Astrocyte of the spinal cord (primary cell): Measurements from ENCODE around the gene NODAL.
A peak's percentile ranks its signal among the peaks of the same experiment; 100 is the strongest.
"Not testable (repeated sequence)": the region's sequence is repeated elsewhere in the genome, so short reads cannot be mapped to it uniquely, and the experiment has no call there.

Source experiments
- DNase-seq: peaks from one replicate; pipeline ENCODE4 v3.0.0; 2011; ENCODE audit warnings: low read depth, low spot score
- H3K4me3 ChIP-seq: 2 replicates; pipeline ENCODE4 v1.5.1; 2011; ENCODE audit warnings: low read depth, mild to moderate bottlenecking, low read length, moderate library complexity
- CTCF ChIP-seq: IDR thresholded peaks from 2 replicates; pipeline ENCODE4 v1.5.1; 2012; ENCODE audit warnings: low read depth, mild to moderate bottlenecking, low read length, inconsistent platforms
- in situ Hi-C: cut with HindIII; loops from 2 replicates; pipeline ENCODE4 v1.10.0; 2017; ENCODE audit warnings: low sequenced_read_pairs

NODAL gene

GRCh38 chr10:70441161-70441894 lies at the start of gene NODAL:
TSS of gene NODAL (minus strand) at chr10:70441681. CDS start at chr10:70441667, 14 bp downstream.
- TF ChIP-seq CTCF: no peak
- peak within 1 kb of the TSS; percentile 5 for H3K4me3 ChIP-seq
- DNase-seq: no peak
- in situ Hi-C loops: no loop called here

- H3K4me3 ChIP-seq: no peak overlapping the region
- in situ Hi-C loops: no loop called here
- no peak for DNase-seq
- TF ChIP-seq CTCF: no peak
Observed at GRCh38 chr10:70490142-70490541, 48.7 kb upstream of the NODAL start.

GRCh38 chr10:70487824-70488223 lies 46.3 kb upstream of the NODAL start:
- DNase-seq: no peak
- in situ Hi-C loops: no loop called here
- no peak for TF ChIP-seq CTCF
- no peak overlapping the region for H3K4me3 ChIP-seq

GRCh38 chr10:70483872-70484271 lies 42.4 kb upstream of the NODAL start:
- DNase-seq, H3K4me3 ChIP-seq, in situ Hi-C loops: not testable (repeated sequence)

- DNase-seq: no peak
- no peak for TF ChIP-seq CTCF
- in situ Hi-C loops: no loop called here
- H3K4me3 ChIP-seq: no peak overlapping the region
Observed at GRCh38 chr10:70482982-70483760, 41.7 kb upstream of the NODAL start.

GRCh38 chr10:70481831-70482530 lies 40.5 kb upstream of the NODAL start:
- H3K4me3 ChIP-seq: no peak overlapping the region
- no peak for TF ChIP-seq CTCF
- in situ Hi-C loops: no loop called here
- DNase-seq: no peak
